ENCODE results near the gene SLC11A2.

DNA sequence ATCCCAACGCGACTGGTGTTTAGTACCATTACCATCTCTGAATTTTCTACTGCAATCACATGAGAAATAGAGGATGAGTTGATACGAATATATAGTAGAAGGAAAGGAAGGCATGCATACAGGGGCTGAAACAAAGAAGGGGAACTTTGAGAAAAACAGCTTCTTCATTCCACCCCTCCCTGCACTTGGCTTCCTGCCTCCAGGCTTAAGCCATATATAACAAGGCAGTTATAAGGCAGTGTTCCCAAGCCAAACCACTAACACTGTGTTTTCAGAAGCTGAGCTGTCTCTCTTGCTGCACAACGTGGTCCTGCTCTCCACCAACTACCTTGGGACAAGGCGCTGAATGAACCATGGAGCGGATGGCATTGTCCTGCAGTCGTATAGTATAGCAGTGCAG, 32.9 kb upstream of the SLC11A2 start:
- TF ChIP-seq, protein P1, sequence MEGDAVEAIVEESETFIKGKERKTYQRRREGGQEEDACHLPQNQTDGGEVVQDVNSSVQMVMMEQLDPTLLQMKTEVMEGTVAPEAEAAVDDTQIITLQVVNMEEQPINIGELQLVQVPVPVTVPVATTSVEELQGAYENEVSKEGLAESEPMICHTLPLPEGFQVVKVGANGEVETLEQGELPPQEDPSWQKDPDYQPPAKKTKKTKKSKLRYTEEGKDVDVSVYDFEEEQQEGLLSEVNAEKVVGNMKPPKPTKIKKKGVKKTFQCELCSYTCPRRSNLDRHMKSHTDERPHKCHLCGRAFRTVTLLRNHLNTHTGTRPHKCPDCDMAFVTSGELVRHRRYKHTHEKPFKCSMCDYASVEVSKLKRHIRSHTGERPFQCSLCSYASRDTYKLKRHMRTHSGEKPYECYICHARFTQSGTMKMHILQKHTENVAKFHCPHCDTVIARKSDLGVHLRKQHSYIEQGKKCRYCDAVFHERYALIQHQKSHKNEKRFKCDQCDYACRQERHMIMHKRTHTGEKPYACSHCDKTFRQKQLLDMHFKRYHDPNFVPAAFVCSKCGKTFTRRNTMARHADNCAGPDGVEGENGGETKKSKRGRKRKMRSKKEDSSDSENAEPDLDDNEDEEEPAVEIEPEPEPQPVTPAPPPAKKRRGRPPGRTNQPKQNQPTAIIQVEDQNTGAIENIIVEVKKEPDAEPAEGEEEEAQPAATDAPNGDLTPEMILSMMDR (IDR thresholded peaks at IDR 0.05), result no peak
- TF ChIP-seq, protein P2, sequence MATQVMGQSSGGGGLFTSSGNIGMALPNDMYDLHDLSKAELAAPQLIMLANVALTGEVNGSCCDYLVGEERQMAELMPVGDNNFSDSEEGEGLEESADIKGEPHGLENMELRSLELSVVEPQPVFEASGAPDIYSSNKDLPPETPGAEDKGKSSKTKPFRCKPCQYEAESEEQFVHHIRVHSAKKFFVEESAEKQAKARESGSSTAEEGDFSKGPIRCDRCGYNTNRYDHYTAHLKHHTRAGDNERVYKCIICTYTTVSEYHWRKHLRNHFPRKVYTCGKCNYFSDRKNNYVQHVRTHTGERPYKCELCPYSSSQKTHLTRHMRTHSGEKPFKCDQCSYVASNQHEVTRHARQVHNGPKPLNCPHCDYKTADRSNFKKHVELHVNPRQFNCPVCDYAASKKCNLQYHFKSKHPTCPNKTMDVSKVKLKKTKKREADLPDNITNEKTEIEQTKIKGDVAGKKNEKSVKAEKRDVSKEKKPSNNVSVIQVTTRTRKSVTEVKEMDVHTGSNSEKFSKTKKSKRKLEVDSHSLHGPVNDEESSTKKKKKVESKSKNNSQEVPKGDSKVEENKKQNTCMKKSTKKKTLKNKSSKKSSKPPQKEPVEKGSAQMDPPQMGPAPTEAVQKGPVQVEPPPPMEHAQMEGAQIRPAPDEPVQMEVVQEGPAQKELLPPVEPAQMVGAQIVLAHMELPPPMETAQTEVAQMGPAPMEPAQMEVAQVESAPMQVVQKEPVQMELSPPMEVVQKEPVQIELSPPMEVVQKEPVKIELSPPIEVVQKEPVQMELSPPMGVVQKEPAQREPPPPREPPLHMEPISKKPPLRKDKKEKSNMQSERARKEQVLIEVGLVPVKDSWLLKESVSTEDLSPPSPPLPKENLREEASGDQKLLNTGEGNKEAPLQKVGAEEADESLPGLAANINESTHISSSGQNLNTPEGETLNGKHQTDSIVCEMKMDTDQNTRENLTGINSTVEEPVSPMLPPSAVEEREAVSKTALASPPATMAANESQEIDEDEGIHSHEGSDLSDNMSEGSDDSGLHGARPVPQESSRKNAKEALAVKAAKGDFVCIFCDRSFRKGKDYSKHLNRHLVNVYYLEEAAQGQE (IDR thresholded peaks at IDR 0.05; ENCODE audit: low read depth, low read length), result no peak
- TF ChIP-seq, protein P3, sequence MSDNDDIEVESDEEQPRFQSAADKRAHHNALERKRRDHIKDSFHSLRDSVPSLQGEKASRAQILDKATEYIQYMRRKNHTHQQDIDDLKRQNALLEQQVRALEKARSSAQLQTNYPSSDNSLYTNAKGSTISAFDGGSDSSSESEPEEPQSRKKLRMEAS (IDR thresholded peaks at IDR 0.05; ENCODE audit: low read depth), result no peak
- TF ChIP-seq EZH2phosphoT487 (IDR thresholded peaks at IDR 0.05; ENCODE audit: borderline replicate concordance, low read depth), result no peak
